ENCODE results near the gene CEP85.

The CEP85 gene

DNA sequence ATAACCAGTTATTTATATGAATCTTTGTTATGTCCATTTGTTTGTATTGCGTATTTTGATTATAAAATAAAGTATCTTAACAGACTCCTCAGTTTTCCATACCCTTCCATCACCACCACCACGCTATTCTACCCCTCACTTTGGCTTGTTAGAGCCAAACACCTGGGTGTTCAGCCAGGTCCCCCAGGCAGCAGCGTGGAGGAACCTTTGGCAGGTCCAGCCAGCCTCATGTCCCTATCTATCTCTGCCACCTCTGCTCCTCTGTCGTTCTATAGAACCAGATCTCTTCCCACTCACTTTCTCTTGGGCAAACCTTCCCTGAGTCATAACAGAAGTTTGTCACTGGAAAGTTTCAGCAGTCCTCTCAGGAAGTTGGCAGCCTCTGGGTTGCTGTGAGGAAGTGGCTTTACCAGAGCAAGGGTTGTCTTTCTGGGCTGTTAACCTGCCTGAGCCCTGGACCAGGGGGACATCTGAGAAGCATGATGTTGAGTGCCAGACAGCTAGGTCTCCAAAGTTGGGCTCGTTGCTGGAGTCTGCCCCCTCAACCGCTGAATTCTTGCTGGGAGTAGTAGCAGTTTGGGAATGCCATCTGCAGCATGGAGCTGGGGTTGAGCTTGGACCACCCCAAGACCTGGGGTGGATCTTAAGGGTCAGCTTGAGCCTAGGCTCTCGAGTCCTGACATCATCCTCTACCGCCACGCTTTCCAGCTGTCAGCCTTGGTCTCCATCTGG, 44.9 kb downstream of the CEP85 start:
- no peak for DNase-seq

- DNase-seq: peak; percentile 47
Measured at GRCh38 chr1:26279456-26280332, 45.7 kb downstream of the CEP85 start, which contains the start of gene SH3BGRL3. SH3BGRL3 (plus strand) TSS chr1:26280086; CDS start chr1:26280156, 70 bp downstream.

- no peak for DNase-seq
Measured at GRCh38 chr1:26280333-26281042, 46.5 kb downstream of the CEP85 start.

GRCh38 chr1:26281091-26281958, 47.3 kb downstream of the CEP85 start:
- DNase-seq: no peak

DNA sequence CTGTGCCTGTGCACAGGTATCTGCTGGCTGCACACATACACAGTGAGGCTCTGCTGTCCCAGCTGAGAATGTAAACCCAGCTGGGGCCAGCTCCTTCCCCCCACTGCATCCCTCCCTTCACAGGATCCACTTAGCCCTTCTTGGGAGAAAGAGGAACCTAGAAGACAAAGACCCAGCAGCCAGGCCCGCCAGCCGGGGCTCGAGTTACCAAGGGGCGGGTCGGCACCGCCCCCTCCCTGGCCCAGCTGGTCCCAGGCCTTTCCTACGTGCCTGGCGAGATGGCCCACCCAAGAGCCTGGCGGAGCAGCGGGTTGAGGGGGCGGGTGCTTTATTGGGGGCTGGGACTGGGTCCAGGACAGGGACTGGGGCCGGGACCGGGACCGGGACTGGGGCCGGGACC, 48.0 kb downstream of the CEP85 start:
- DNase-seq: no peak

- no peak for DNase-seq
Measured at GRCh38 chr1:26282401-26282918, 48.5 kb downstream of the CEP85 start.

DNA sequence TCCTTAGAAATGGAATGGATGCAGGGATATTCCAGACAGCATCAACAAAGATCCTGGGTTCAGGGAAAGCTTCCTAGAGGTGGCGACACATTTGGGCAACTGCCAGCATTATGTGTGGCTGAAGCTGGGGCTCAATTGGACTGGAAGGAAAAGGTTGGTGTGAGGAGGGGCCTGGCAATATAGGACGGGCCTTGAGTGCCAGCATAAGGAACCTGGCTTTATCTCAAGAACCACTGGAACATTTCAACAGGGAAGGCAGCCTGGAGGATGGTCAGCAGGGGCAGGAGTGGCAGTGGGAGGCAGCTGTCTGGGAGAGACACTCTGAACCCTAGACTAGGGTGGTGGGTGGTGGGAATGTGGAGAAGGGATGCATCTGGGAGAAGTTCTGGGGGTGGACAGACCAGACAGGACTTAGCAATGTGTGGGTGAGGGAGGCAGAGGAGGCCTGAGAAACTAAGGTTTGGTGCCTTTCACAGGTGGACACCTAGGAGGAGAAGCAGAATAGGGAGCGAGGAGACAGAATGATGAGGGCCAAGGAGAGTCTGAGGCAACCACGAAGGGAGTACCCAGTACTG, 49.4 kb downstream of the CEP85 start:
- DNase-seq: no peak

DNA sequence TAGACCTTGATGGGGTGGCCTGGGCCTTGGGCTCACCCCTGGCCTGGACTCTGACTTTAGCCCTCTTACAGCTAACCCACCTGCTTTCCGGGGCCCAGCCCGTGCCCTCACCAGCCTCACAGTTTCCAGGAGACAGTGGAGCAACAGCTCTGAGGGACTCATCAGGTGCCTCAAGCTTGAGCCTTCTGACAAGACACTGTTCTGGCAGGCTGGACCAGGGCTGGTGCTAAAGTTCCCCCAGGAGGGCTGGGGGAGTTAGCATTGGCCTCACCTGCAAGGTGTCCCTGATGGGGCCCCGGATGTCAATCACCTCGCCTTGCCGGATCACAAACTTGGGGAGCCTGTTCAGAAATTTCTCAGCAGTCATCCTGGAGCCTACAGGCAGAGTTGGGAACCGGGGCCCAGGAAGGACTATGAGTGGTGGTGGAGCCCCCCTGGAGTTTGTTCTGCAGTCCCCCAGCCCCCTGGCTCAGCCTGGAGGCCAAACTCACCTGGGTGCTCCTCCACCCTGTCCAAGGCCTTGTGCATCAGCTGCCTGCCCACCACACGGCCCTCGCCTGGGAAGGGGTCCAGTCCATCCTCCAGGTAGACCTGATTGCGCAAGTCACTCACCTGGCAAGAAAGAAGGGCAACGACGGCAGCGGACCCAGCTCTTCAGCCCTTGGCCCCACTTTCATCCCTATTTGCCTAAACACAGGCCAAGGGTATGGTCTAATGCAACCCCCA, 50.0 kb downstream of the CEP85 start:
- DNase-seq: no peak

GRCh38 chr1:26284597-26285347, 50.8 kb downstream of the CEP85 start:
- DNase-seq: peak; percentile 65

DNA sequence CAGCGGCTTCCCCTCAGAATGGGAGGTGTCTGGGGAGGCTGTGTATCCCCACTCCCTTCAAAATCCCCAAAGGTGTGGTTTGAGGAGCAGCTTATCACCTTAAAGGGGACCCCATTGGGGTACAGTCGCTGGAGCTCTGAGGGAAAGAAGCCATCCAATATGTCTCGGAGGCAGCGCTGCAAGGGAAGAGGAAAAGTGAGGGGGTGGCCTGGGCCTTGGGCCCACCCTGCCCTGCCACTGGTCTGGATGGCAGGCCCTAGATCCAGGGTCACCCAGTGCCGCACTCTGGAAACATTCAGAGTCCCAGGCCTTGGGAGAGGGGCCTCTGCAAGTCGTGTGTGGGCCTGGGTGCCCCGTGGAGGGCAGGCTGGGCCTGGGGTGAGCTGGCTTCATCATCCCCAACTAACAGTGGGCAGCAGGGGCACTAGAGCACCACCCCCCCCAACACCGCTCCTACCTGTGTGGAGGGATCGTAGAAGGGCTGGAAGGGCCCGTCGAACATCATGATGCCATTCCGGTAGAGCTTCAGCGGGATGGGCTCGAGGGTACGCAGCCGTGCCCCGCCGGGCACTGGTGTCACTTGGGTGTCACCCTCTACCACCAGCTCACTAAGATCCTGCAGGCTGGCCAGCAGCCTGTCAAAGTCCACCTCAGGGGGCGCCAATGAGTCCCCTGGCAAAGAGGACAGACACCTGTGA, 51.5 kb downstream of the CEP85 start:
- no peak for DNase-seq

DNA sequence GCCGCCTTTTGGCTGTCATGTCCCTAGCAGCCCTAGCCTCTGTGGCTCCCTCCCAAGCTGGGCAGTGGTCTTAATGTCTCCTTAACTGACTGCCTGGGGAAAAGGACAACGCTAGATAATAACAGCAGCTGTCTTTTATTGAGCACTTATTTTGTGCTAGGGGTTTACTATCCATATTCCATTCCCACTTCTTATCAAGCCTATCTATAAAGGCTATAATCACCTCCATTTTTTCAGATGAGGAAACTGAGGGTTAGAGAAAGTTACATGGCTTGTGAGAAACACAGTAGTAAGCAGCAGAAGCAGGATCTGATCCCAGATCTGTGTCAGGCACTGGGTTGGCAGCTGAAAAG, 52.0 kb downstream of the CEP85 start:
- no peak for DNase-seq

DNA sequence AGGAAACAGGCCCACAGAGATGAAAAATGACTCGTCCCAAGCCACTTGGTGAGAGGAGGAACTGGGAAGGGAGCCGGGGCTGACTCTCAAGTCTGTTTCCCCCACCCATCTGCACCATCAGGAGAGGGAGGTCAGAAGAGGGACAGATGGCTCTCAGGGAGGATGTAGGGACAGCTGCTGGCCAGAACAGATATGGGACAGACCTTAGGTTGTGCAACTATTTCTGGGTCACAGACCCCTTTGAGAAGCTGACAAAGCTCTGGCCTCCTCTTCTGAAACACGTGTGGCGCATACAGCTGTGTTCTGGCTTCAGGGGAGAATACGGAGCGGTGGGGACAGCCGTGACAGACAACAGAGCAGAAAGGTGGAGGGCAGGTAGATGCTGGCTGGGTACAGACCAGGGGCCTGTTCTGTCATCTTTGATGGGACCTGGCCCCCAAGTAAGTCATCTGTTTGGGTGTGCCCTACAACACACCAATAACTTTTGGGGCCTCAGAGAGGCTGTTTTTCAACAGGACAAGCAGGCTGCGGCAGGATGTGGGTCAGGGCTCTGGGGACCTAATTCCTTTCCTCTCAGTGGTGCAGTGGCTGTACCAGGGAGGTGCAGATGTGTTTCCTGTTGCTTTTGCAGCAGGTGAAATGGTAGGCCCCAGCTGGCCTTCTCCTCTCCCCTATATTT, 53.2 kb downstream of the CEP85 start:
- no peak for DNase-seq

- DNase-seq: no peak
Measured at GRCh38 chr1:26287811-26288210, 53.8 kb downstream of the CEP85 start.

GRCh38 chr1:26288311-26288941, 54.4 kb downstream of the CEP85 start:
- no peak for DNase-seq

DNA sequence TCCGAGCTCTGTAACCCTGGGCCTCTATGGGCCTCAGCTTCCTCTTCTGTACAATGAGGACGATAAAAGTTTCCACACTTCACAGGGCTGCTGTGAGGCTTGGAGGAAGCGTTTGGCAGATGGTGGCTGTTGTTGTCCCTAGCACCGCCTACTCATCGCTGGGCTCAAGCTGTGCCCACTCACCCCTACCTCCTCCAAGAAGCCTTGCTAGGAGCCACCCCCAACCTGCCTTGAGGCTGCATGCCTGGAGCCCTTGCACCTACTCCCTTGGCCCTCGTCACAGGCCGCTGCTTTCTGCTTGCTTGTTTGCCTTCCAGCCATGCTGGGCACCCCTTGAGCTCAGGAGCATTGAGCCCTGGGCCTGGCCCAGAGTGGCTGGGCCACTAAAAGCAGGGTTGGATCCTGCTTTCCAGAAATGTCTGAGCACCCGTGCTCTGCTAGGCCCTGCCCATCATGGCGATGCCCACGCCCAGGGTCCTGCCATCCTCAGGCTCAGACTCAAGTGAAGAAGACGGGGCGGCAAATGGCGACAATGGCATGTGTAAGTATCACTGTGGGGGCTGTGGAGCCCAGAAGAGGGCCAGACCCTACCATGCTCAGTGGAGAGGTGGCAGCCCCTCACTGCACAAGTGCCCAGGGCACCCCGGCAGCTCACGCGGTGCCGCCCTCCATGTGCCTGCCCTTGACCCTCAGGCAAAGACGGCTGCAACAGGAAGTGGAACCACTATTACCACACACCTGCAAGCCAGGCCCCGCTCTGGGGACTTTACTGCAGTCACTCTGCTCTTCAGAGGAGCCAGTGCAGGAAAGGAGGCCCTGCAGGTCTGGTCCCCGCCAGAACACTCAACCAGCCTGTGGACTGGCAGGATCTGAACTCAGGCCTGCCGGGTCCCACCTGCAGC, 55.4 kb downstream of the CEP85 start:
- no peak for DNase-seq

GRCh38 chr1:26290122-26290881, 56.3 kb downstream of the CEP85 start:
- DNase-seq: no peak

DNA sequence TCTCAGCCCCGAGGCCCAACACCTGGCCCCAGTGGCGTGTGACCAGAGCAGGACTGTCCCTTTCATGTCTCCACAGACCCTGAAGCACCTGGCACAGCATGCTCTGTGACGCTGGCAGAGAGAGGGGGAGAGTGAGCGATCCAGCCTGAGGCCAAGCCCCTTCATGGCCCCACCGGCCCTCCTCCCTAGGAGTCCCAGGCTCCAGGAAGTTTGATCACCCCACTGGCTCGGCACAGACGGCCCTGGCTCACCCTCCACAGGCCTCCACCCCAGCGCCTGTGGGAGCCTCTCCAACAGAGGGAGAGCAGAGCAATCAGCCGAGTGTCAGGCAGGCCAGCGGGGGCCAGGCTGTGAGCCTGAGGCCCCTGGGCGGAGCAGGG, 56.9 kb downstream of the CEP85 start:
- no peak for DNase-seq
